Gastrocnemius medialis (tissue), 4 donors: ENCODE measurements around the gene VNN1. TPM values are rescaled to one million over a fixed set of nuclear protein-coding genes. Genes with fewer than 3 reads are reported as not detected.

Experiments
- ATAC-seq, 2 donors: fragments of 150-250 bp; one replicate each; pipeline ENCODE4 v1.9.1; 2016
- DNase-seq, 2 donors: peaks; one replicate each; pipeline ENCODE4 v3.0.0-alpha.2; 2019
- H3K27ac ChIP-seq, 4 donors: fragments of 200-600 bp; sonication (generic); 1 replicate in 1 of 4; 2 replicates in 3 of 4; pipeline ENCODE4 v1.5.1; 2016 to 2018; ENCODE audit warnings: mild to moderate bottlenecking in 2 of 4, moderate library complexity in 1 of 4
- H3K27me3 ChIP-seq, 3 donors: fragments of 200-600 bp; sonication (generic) in 2 of 3; 1 replicate in 1 of 3; 2 replicates in 2 of 3; pipeline versions ENCODE4 v1.5.1 to v1.6.0; 2016 to 2019; ENCODE audit warnings: mild to moderate bottlenecking in 1 of 3, moderate library complexity in 1 of 3
- H3K36me3 ChIP-seq, 2 donors: fragments of 200-600 bp; sonication (generic) in 1 of 2; one replicate each; pipeline ENCODE4 v1.5.1; 2017 to 2018
- H3K4me1 ChIP-seq, 2 donors: fragments of 200-600 bp; sonication (generic) in 1 of 2; one replicate each; pipeline ENCODE4 v1.5.1; 2016 to 2017; ENCODE audit warnings: mild to moderate bottlenecking in 2 of 2
- H3K4me3 ChIP-seq, 4 donors: fragments of 200-600 bp; sonication (generic) in 3 of 4; 1 replicate in 1 of 4; 2 replicates in 3 of 4; pipeline ENCODE4 v1.5.1; 2016 to 2019; ENCODE audit warnings: mild to moderate bottlenecking in 2 of 4
- H3K9me3 ChIP-seq, 3 donors: fragments of 200-600 bp; sonication (generic) in 2 of 3; 1 replicate in 1 of 3; 2 replicates in 2 of 3; pipeline ENCODE4 v1.5.1; 2016 to 2019
- POLR2A ChIP-seq, 2 donors: fragments of 450-650 bp; IDR thresholded peaks; one replicate each; pipeline ENCODE4 v1.6.1; 2017; ENCODE audit warnings: antibody characterized with exemption in 2 of 2, mild to moderate bottlenecking in 2 of 2, moderate library complexity in 2 of 2
- in situ Hi-C, 4 donors: fragments of 200-750 bp; cut with MboI; loops; one replicate each; pipeline versions ENCODE4 v1.15.0 to v1.8.0; 2017; ENCODE audit warnings: low sequenced_read_pairs in 4 of 4
- intact Hi-C: fragments of 100-400 bp; cut with DNase I; formaldehyde crosslinking; loops from one replicate; pipeline ENCODE4 v1.15.1; 2023; ENCODE audit warnings: low total_unique reads
- total RNA-seq, 4 donors: library from RNA; depleted of rRNA; stranded (reverse); fragments of >200 nt; gene quantifications; one replicate each; pipeline versions ENCODE4 v1.1.0 to v1.2.3, GENCODE V29; 2016
- TF ChIP-seq, protein P1 (sequence below), 5 experiments: fragments of 450-650 bp in 3 of 5; fragments of 200-600 bp in 2 of 5; sonication (generic) in 2 of 5; IDR thresholded peaks in 4 of 5; conservative IDR thresholded peaks in 1 of 5; 1 replicate in 4 of 5; 2 replicates in 1 of 5; pipeline ENCODE4 v1.5.1; 2016 to 2019; ENCODE audit warnings: antibody characterized with exemption in 5 of 5, mild to moderate bottlenecking in 3 of 5, moderate library complexity in 3 of 5

VNN1 gene
- total RNA-seq, 4 donors from 2014 or later, result 0.39 to 1.9 (median 0.85) TPM

DNA sequence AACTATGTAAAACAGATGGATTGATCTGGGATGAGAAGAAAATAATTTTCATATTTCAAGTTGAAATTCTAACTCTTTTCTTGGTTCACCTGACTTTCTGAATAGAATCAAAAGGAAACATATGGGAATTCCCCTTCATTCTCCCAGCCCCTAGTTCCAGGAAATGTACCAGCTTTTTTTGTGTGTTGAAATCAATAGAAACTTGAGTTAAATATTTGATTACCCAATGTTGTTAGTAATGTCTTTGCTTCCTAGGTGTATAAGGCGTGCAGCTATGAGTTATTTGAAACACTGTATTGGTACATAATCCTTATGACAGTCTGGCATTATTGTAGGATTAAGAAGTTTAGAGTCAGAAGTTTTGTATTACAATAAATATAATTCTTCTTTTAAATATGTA is 22.4 kb upstream of the VNN1 start:
- no peak overlapping the region for H3K4me3 ChIP-seq
- DNase-seq, result no peak
- TF ChIP-seq, protein P1, sequence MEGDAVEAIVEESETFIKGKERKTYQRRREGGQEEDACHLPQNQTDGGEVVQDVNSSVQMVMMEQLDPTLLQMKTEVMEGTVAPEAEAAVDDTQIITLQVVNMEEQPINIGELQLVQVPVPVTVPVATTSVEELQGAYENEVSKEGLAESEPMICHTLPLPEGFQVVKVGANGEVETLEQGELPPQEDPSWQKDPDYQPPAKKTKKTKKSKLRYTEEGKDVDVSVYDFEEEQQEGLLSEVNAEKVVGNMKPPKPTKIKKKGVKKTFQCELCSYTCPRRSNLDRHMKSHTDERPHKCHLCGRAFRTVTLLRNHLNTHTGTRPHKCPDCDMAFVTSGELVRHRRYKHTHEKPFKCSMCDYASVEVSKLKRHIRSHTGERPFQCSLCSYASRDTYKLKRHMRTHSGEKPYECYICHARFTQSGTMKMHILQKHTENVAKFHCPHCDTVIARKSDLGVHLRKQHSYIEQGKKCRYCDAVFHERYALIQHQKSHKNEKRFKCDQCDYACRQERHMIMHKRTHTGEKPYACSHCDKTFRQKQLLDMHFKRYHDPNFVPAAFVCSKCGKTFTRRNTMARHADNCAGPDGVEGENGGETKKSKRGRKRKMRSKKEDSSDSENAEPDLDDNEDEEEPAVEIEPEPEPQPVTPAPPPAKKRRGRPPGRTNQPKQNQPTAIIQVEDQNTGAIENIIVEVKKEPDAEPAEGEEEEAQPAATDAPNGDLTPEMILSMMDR (IDR thresholded peaks at IDR 0.05 in 4 of 5, conservative IDR thresholded peaks at IDR 0.05 in 1 of 5), result no peak
- TF ChIP-seq POLR2A (IDR thresholded peaks at IDR 0.05), result no peak
- H3K9me3 ChIP-seq, result no peaks in the 10 kb centered on the region
- no peaks in the 10 kb centered on the region for H3K36me3 ChIP-seq
- no peaks in the 10 kb centered on the region for H3K4me1 ChIP-seq
- intact Hi-C loops, result no loop called here
- no peaks in the 10 kb centered on the region for H3K27me3 ChIP-seq
- in situ Hi-C loops, result no loop called here
- no peak for ATAC-seq
- H3K27ac ChIP-seq, result no peak overlapping the region

DNA sequence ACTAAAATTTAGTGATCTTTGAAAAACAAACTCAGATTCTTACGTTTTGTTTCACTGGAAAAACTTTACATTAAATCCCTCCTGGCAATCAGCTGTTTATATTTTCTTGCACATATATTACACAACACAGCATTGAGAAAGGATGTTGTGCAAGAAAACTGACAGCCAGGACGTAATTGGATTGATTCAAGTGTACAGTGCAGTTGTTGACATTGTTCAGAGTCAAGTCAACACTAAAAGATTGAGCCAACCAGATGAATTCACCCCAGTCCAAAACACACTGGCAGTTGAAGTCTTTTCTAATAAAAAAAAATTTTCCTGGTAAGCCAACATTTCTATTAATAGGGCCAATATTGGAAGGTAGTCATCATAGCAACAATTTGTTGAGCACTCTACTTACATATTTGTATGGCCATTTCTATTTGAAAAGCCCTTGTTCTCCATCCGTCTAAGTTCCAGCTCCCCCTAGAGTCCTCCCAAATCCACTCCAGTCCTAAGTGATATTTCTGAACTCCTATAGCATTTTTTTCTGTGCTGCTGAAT is 20.9 kb upstream of the VNN1 start:
- no peak overlapping the region for H3K4me3 ChIP-seq
- no peaks in the 10 kb centered on the region for H3K4me1 ChIP-seq
- in situ Hi-C loops, result no loop called here
- DNase-seq (no peak), ATAC-seq (no peak)
- H3K36me3 ChIP-seq, result no peaks in the 10 kb centered on the region
- TF ChIP-seq, protein P1 (IDR thresholded peaks at IDR 0.05 in 4 of 5, conservative IDR thresholded peaks at IDR 0.05 in 1 of 5), result no peak
- peak in 1 of 2 donors; percentile 8 for TF ChIP-seq POLR2A (IDR thresholded peaks at IDR 0.05)
- intact Hi-C loops, result no loop called here
- H3K27ac ChIP-seq, result no peak overlapping the region
- no peaks in the 10 kb centered on the region for H3K9me3 ChIP-seq
- H3K27me3 ChIP-seq, result no peaks in the 10 kb centered on the region

DNA sequence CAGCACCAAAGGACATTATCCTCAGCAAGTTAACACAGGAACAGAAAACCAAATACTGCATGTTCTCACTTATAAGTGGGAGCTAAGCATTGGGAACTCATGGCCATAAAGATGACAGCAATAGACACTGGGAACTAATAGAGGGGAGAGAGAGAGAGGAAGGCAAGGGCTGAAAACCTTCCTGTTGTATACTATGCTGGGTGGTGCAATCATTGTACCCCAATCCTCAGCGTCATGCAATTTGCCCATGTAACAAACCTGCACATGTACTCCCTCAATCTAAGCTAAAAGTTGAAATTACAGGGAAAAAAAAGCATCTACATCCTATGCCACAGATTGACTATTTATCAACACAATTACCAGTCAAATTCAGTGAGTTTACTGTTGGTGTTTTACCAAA is 20.0 kb upstream of the VNN1 start:
- H3K27ac ChIP-seq, result no peak overlapping the region
- no peaks in the 10 kb centered on the region for H3K27me3 ChIP-seq
- H3K4me1 ChIP-seq, result no peaks in the 10 kb centered on the region
- ATAC-seq (no peak), DNase-seq (no peak)
- no peaks in the 10 kb centered on the region for H3K9me3 ChIP-seq
- in situ Hi-C loops (no loop called here), intact Hi-C loops (no loop called here)
- no peaks in the 10 kb centered on the region for H3K36me3 ChIP-seq
- H3K4me3 ChIP-seq, result no peak overlapping the region
- TF ChIP-seq, protein P1 (IDR thresholded peaks at IDR 0.05 in 4 of 5, conservative IDR thresholded peaks at IDR 0.05 in 1 of 5), result no peak
- TF ChIP-seq POLR2A (IDR thresholded peaks at IDR 0.05), result no peak

DNA sequence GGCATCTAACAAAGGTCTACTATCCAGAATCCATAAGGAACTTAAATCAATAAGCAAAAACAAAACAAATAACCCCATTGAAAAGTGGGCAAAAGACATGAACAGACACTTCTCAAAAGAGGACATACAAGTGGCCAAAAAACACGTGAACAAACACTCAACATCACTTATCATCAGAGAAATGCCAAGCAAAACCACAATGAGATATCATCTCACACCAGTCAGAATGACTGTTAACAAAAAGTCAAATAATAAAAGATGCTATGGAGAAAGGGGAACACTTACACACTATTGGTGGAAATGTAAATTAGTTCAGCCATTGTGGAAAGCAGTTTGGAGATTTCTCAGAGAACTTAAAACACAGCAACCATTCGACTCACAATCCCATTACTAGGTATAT is 19.4 kb upstream of the VNN1 start:
- no peak for TF ChIP-seq POLR2A (IDR thresholded peaks at IDR 0.05)
- TF ChIP-seq, protein P1 (IDR thresholded peaks at IDR 0.05 in 4 of 5, conservative IDR thresholded peaks at IDR 0.05 in 1 of 5), result no peak
- DNase-seq, result no peak
- ATAC-seq, result no peak
- no peak overlapping the region for H3K27ac ChIP-seq
- no peaks in the 10 kb centered on the region for H3K9me3 ChIP-seq
- no peak overlapping the region for H3K4me3 ChIP-seq
- in situ Hi-C loops (no loop called here), intact Hi-C loops (no loop called here)
- no peaks in the 10 kb centered on the region for H3K4me1 ChIP-seq
- no peaks in the 10 kb centered on the region for H3K36me3 ChIP-seq
- no peaks in the 10 kb centered on the region for H3K27me3 ChIP-seq

DNA sequence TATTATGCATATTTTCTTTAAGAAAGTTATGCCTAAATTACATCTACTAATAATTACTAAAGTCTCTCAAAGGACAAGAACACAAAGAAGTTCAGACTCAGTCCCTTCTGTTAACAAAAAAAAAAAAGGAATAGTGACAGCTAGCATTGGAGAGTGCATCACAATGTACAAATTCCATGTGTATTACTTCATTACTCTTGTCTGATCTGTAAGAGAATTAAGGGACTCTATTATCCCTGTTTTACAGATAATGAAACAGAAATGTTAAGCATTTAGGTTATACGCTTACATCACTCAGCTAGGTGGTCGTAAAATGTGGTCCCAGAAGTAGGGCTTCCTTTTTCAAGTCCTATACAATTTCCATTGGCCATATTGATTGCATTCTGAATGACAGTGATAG is 17.2 kb upstream of the VNN1 start:
- Histone ChIP-seq H3K9me3 (no peaks in the 10 kb centered on the region), H3K4me1 (no peaks in the 10 kb centered on the region), H3K4me3 (no peak overlapping the region), H3K27ac (no peak overlapping the region), H3K27me3 (no peaks in the 10 kb centered on the region), H3K36me3 (no peaks in the 10 kb centered on the region)
- intact Hi-C loops, result no loop called here
- no peak for TF ChIP-seq POLR2A (IDR thresholded peaks at IDR 0.05)
- TF ChIP-seq, protein P1 (IDR thresholded peaks at IDR 0.05 in 4 of 5, conservative IDR thresholded peaks at IDR 0.05 in 1 of 5), result no peak
- in situ Hi-C loops, result no loop called here
- ATAC-seq (no peak), DNase-seq (no peak)
